Activated naive CD4-positive, alpha-beta T cell treated with anti-CD3 and anti-CD28 coated beads, Interleukin-2, amount 10 ng/mL, durations not matched to agents 7 days and 5 days (primary cell): ENCODE measurements around the gene HDHD3.
A peak's percentile ranks its signal among the peaks of the same experiment; 100 is the strongest.
"Not testable (repeated sequence)": the region's sequence is repeated elsewhere in the genome, so short reads cannot be mapped to it uniquely, and the experiment has no call there.

ENCODE experiments used
- CTCF ChIA-PET: fragments of 350-600 bp; sonication (Branson Sonifier 250); formaldehyde crosslinking; loops from one replicate; lab custom pipeline; 2021; ENCODE audit warnings: antibody characterized with exemption; lab: Charles Lee
- DNase-seq: peaks from one replicate; pipeline ENCODE4 v3.0.0-alpha.2; 2020
- H3K27ac Mint-ChIP-seq: one replicate; pipeline ENCODE4 v1.8.0; 2021; ENCODE audit warnings: mild to moderate bottlenecking, moderate library complexity, mixed read lengths
- H3K27me3 Mint-ChIP-seq: one replicate; pipeline ENCODE4 v1.8.0; 2021; ENCODE audit warnings: mild to moderate bottlenecking, mixed read lengths
- H3K36me3 Mint-ChIP-seq: one replicate; pipeline ENCODE4 v1.8.0; 2021; ENCODE audit warnings: mixed read lengths
- H3K4me1 Mint-ChIP-seq: one replicate; pipeline ENCODE4 v1.8.0; 2021; ENCODE audit warnings: mixed read lengths
- H3K4me3 Mint-ChIP-seq: one replicate; pipeline ENCODE4 v1.8.0; 2021; ENCODE audit warnings: mild to moderate bottlenecking, moderate library complexity, mixed read lengths
- H3K9me3 Mint-ChIP-seq: one replicate; pipeline ENCODE4 v1.8.0; 2021; ENCODE audit warnings: mixed read lengths

HDHD3 gene

DNA sequence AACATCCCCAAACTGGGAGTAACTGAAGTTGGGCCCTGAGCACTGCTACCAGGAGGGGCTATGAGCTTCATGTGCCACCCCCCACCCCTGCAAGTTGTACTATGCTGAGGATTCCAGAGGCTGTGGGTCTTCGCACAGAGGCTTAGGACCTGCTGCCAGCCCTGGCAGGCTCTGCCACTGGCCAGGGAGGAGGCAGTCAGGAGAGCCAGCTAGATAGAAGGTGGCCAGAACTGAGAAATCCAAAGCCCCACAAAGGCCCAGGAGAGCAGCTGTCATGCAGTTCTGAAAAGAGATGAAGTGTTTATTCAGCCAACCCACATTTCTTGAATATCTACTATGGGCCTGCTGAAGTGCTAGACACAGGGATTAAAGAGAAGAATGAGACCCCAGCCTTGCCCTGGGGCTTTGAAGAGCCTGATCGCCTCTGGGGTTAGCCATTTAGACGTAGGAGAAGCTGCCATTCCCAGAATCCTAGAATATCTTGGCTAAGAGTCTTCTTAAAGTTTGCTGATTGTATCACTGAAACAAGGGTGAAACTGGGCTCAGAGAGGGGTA is 22.9 kb upstream of the HDHD3 start:
- Mint-ChIP-seq H3K9me3 (no peaks in the 10 kb centered on the region), H3K4me3 (peak overlapping the region; percentile 94), H3K27ac (no peak overlapping the region), H3K4me1 (peaks cover 26% of the 10 kb centered on the region), H3K36me3 (peaks cover 5% of the 10 kb centered on the region), H3K27me3 (peaks cover 3% of the 10 kb centered on the region)
- CTCF ChIA-PET = interaction anchor here (1.3 to 9.4 kb wide), 6 partner anchors 9 to 256 kb away, joined by 3 to 71 read pairs (median 8); partner anchors contain the start of genes CDC26 and PRPF4
- DNase-seq = no peak

GRCh38 chr9:113398796-113399195 is 22.0 kb upstream of the HDHD3 start:
- Mint-ChIP-seq H3K9me3 (no peaks in the 10 kb centered on the region), H3K4me1 (peaks cover 26% of the 10 kb centered on the region), H3K36me3 (peaks cover 5% of the 10 kb centered on the region), H3K4me3 (peak overlapping the region; percentile 94), H3K27me3 (peaks cover 3% of the 10 kb centered on the region), H3K27ac (no peak overlapping the region)
- CTCF ChIA-PET = interaction anchor here (1.3 to 9.4 kb wide), 3 partner anchors 9 to 257 kb away, joined by 4 to 71 read pairs (median 8); no protein-coding TSS in a partner anchor
- DNase-seq = no peak

DNA sequence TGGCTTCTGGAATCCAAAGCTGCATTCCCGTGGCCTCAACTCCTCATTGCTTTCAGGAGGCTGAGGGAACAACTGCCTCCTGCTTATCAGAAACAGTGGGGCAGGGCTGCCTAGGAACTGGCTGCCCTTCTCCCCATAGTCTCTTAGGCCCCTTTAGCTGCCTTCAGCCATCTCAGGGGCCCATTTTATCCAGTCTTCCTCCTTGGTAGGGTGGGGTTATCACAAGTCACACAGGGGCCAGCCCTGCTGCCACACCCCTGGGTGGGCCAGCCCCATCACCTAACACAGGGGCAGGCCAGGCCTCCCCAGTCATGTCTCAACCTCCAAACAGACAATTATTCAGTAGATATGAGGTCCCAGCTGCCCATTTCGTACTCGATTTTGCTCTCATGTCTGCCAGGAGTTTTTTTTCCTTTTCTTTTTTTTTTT is 20.4 kb upstream of the HDHD3 start:
- Mint-ChIP-seq H3K27me3 (peaks cover 3% of the 10 kb centered on the region), H3K9me3 (no peaks in the 10 kb centered on the region), H3K36me3 (peaks cover 9% of the 10 kb centered on the region), H3K4me1 (peaks cover 26% of the 10 kb centered on the region), H3K4me3 (no peak overlapping the region), H3K27ac (no peak overlapping the region)
- no peak for DNase-seq
- CTCF ChIA-PET = interaction anchor here (1.3 kb wide), 1 partner anchor 185 kb away, joined by 3 read pairs; no protein-coding TSS in a partner anchor

DNA sequence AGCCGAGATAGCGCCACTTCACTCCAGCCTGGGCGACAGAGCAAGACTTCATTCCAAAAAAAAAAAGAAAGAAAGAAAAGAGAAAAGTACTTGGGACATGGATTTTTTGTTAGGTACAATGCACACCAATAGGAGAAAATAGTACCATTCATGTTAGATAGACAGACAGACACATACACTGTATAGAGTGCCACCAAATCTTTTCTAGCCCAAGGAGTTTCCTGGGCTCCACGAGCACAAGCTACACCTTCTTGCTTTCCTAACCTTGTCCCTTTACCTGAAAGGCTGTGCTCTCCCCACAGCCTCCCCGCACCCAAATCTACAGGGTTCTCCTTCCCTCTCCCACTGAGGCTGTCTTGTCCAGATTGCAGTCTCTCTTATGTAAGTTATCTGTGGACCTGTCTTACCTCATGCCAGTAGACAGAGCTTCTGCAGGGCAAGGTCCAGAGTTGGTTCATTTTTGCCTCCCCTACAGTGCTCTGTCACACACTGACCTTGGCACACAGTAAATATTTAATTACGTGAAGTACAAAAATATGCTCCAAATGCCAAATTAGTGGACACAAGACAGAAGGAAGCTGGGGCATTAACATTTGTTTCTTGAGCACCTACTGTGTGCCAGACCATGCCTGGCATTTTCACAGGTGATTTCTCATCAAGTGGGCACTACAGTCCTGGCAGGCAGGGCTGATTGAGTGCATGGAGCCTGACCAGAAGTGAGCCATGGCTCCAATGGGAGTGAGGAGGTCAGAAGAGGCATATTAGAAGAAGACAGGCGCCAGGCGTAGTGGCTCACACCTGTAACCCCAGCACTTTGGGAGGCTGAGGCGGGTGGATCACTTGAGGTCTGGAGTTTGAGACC is 18.4 kb upstream of the HDHD3 start:
- Mint-ChIP-seq H3K4me3 (no peak overlapping the region), H3K9me3 (no peaks in the 10 kb centered on the region), H3K4me1 (peaks cover 13% of the 10 kb centered on the region), H3K36me3 (peaks cover 12% of the 10 kb centered on the region), H3K27ac (no peak overlapping the region), H3K27me3 (no peaks in the 10 kb centered on the region)
- no peak for DNase-seq
- CTCF ChIA-PET = no interaction called here

DNA sequence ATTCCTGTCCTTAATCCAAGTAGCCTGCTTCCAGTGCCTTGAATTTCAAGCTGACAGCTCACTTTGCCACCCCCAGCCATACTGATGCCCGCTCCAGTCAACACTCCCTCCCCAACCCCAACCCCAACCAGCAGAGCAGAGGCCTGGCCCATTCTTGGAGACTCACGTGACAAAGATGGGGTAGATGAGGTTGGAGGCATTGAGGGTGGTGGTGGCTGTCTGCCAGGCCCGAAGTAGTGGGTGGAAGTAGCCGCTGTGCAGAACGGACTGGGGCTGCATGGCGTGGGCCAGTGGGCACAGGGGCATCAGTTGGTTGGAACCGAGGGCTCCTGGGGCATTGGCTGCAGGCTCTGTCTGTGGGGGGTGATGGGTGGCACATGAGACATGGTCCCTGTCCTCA is 16.5 kb upstream of the HDHD3 start:
- no peak overlapping the region for H3K4me3 Mint-ChIP-seq
- no peak for DNase-seq
- no peaks in the 10 kb centered on the region for H3K9me3 Mint-ChIP-seq
- CTCF ChIA-PET = no interaction called here
- H3K36me3 Mint-ChIP-seq = peaks cover 16% of the 10 kb centered on the region
- H3K27ac Mint-ChIP-seq = no peak overlapping the region
- no peaks in the 10 kb centered on the region for H3K4me1 Mint-ChIP-seq
- H3K27me3 Mint-ChIP-seq = no peaks in the 10 kb centered on the region

DNA sequence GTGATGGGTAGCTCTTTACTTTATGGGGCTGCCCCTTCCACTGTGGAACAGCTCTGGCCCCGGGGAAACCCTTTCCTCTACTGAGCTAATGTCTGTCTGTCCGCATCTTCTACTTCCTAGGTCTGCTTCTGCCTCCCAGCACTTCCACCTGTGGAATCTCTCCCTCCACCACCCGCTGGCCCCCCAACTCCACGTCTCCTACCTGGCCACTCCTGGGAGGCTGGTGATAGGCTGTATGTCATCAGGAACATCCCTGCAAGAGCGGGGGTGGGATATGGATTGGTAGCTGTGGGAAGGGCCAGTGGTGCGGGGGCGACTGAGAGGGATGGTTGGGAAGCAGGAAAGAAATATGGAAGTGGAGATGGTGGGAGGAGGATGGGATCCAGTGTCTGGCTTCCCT is 15.1 kb upstream of the HDHD3 start:
- Mint-ChIP-seq H3K4me1 (no peaks in the 10 kb centered on the region), H3K9me3 (no peaks in the 10 kb centered on the region), H3K27ac (no peak overlapping the region), H3K27me3 (no peaks in the 10 kb centered on the region), H3K36me3 (peaks cover 16% of the 10 kb centered on the region), H3K4me3 (no peak overlapping the region)
- CTCF ChIA-PET = interaction anchor here (0.5 to 1.5 kb wide), 3 partner anchors 10 to 230 kb away, joined by 3 read pairs; no protein-coding TSS in a partner anchor
- no peak for DNase-seq

GRCh38 chr9:113390192-113390960 is 13.6 kb upstream of the HDHD3 start:
- DNase-seq = no peak
- Mint-ChIP-seq H3K4me1 (no peaks in the 10 kb centered on the region), H3K36me3 (peaks cover 14% of the 10 kb centered on the region), H3K9me3 (no peaks in the 10 kb centered on the region), H3K27me3 (no peaks in the 10 kb centered on the region), H3K27ac (no peak overlapping the region), H3K4me3 (no peak overlapping the region)
- CTCF ChIA-PET = no interaction called here

DNA sequence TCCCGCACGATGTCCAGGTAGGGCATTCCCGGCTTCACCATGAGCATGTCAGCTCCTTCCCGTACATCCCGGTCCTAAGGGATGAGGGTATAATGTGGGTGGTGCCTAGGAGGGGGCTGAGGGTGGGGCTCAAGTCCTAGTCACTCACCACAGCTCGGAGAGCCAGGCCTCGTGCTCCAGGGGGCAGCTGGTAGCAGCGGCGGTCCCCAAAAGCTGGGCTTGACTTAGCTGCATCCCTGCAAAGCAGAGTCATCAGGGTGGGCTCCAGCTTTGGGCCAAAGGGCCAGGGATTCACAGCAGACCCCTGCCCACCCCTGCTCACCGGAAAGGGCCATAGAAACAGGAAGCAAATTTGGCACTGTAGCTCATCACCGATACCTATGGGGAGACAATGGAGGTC is 12.7 kb upstream of the HDHD3 start:
- H3K9me3 Mint-ChIP-seq = no peaks in the 10 kb centered on the region
- CTCF ChIA-PET = no interaction called here
- no peak overlapping the region for H3K4me3 Mint-ChIP-seq
- H3K27me3 Mint-ChIP-seq = no peaks in the 10 kb centered on the region
- peaks cover 14% of the 10 kb centered on the region for H3K36me3 Mint-ChIP-seq
- H3K27ac Mint-ChIP-seq = no peak overlapping the region
- no peak for DNase-seq
- no peaks in the 10 kb centered on the region for H3K4me1 Mint-ChIP-seq

- Mint-ChIP-seq H3K27ac (no peak overlapping the region), H3K4me1 (no peaks in the 10 kb centered on the region), H3K36me3 (peaks cover 14% of the 10 kb centered on the region), H3K9me3 (no peaks in the 10 kb centered on the region), H3K27me3 (no peaks in the 10 kb centered on the region), H3K4me3 (no peak overlapping the region)
- DNase-seq = no peak
- CTCF ChIA-PET = no interaction called here
Measured at GRCh38 chr9:113388833-113389232, 12.0 kb upstream of the HDHD3 start.

DNA sequence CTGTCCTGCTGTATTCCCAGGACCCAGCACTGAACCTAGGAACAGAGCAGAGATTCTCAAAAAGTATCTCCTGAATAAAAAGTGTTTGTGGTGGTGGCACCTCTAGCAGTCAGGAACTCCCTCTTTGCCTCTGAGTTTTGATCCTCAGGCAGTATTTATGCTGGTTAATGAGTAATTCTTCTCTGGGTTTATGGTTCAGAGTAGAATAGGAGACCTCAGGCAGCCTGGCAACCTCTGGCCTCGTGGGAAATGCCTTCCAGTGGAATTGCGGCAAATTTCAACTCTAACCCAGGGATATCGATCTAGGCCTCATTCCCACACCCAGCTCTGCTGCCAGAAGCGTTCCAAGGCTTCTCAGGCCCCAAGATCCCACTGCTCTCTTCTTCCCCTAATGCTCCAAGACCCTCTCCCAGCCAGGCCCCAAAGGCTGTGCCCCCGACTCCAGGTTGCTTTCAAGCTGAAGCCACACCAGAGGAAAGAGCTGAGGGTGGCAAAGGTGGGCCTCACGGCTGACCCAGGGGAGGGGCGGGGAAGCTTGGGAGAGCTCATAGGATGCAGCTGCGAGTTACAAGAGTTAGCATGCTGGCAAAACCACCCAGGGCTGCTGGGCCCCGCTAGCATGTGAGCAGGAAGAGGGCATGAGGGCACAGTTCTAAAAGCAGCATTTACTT is 10.9 kb upstream of the HDHD3 start:
- no peak overlapping the region for H3K4me3 Mint-ChIP-seq
- no peak overlapping the region for H3K27ac Mint-ChIP-seq
- no peaks in the 10 kb centered on the region for H3K27me3 Mint-ChIP-seq
- CTCF ChIA-PET = no interaction called here
- H3K4me1 Mint-ChIP-seq = no peaks in the 10 kb centered on the region
- H3K36me3 Mint-ChIP-seq = peaks cover 10% of the 10 kb centered on the region
- H3K9me3 Mint-ChIP-seq = no peaks in the 10 kb centered on the region
- DNase-seq = no peak

DNA sequence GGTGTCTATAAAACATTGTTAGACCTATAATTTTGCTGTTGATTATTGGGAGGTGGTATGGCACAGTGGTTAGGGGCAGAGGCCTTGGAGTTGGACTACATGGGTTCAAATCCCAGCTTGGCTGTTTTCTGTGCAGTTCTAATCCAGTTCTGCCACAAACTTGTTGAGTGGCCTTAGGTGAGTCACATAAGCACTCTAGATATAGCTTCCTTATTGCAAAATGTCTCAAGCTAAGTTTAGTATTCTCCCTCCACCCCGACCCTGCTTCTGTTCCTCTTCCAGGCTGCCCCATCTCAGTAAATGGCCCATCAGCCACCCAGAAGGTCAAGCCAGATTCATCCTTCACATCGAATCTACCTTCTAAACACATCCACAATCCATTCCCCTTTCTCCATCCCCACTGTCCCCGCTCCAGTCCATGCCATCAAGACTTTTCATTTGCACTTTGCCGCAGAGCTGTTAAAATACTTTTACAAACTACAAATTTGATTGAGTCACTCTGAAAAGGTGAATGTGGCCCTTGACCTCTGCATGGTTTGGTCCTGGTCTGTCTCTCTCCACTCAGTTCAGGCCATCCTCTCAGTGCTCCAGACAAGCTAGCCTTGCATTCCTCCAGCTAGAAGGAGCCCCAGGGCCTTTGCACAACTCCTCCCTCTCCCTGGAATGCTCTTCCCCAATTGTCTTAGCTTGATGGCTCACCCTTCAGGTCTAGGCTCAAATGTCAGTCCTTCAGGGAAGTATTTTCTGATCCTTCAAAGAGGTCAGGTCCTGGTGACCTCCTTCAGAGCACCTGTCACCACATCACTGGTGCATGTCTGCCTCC is 10.0 kb upstream of the HDHD3 start:
- H3K9me3 Mint-ChIP-seq = no peaks in the 10 kb centered on the region
- H3K27ac Mint-ChIP-seq = no peak overlapping the region
- DNase-seq = no peak
- peaks cover 6% of the 10 kb centered on the region for H3K36me3 Mint-ChIP-seq
- CTCF ChIA-PET = interaction anchor here (2.0 kb wide), 1 partner anchor 16 kb away, joined by 4 read pairs; no protein-coding TSS in a partner anchor
- no peaks in the 10 kb centered on the region for H3K27me3 Mint-ChIP-seq
- no peak overlapping the region for H3K4me3 Mint-ChIP-seq
- H3K4me1 Mint-ChIP-seq = no peaks in the 10 kb centered on the region

DNA sequence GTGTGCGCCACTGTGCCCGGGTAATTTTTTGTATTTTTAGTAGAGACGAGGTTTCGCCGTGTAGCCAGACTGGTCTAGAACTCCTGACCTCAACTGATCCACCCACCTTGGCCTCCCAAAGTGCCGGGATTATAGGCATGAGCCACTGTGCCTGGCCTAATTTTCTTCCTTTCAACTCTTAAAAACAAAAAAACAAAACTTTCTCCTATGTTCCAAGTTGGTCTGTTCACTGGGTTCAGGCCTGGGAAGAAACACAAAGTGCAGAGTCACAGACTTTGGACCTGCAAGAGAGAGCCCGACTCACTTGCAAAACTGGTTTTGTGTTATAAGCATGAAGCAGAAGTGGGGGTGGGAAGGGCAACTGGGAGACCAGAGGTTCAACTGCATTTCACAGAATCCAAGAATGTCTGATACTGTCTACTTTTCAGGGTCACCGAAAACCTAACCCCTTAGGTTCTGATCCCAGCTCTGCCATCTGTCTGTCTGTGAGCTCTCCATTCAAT is 5.2 kb upstream of the HDHD3 start:
- CTCF ChIA-PET = no interaction called here
- no peak overlapping the region for H3K27ac Mint-ChIP-seq

GRCh38 chr9:113381441-113381840 is 4.7 kb upstream of the HDHD3 start:
- H3K27me3 Mint-ChIP-seq, H3K4me1 Mint-ChIP-seq, H3K36me3 Mint-ChIP-seq, DNase-seq, H3K9me3 Mint-ChIP-seq, H3K27ac Mint-ChIP-seq, CTCF ChIA-PET, H3K4me3 Mint-ChIP-seq: not testable (repeated sequence)

More for the DNA sequence above, 5.2 kb upstream of the HDHD3 start:
- Mint-ChIP-seq H3K27me3 (peaks cover 9% of the 10 kb centered on the region), H3K36me3 (peaks cover 2% of the 10 kb centered on the region), H3K4me1 (peaks cover 2% of the 10 kb centered on the region), H3K4me3 (no peak overlapping the region), H3K9me3 (no peaks in the 10 kb centered on the region)
- DNase-seq = no peak
